ENCODE measurements around the gene SP110. TPM values are rescaled to one million over a fixed set of nuclear protein-coding genes. Genes with fewer than 3 reads are reported as not detected.

SP110 gene
- total RNA-seq, 2 experiments from 2014 or later: 128 to 135 TPM

DNA sequence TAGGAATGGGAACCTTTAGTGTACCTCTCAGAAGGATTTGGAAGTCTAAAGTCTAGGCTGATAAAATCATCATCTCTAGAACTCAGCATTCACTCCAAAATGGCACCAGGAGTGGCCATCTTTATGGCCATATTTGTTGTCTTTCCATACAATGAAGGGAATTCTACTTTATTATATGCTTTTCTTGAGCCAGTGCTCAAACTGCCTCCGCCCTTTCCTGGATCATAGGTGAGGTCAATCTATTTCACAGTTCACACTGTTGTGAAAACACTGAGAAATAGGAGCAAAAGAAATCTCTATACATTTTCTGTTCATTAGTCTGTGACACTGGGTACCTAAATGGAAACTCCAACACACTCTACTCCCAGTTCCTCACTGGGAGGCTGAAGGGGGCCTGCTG, 55.6 kb downstream of the SP110 start:
- ATAC-seq (no peak), DNase-seq (no peak)
- H3K36me3 Mint-ChIP-seq (ENCODE audit: low read depth): peaks cover 52% of the 10 kb centered on the region
- ChIA-PET CTCF (no interaction called here), POLR2A (no interaction called here)
- H3K9me3 Mint-ChIP-seq (ENCODE audit: insufficient read depth): no peaks in the 10 kb centered on the region
- H3K4me3 Mint-ChIP-seq: no peak overlapping the region
- no peak overlapping the region for H3K27ac Mint-ChIP-seq
- H3K4me1 Mint-ChIP-seq (ENCODE audit: low read depth): peaks cover 8% of the 10 kb centered on the region
- H3K27me3 Mint-ChIP-seq (ENCODE audit: low read depth): no peaks in the 10 kb centered on the region

DNA sequence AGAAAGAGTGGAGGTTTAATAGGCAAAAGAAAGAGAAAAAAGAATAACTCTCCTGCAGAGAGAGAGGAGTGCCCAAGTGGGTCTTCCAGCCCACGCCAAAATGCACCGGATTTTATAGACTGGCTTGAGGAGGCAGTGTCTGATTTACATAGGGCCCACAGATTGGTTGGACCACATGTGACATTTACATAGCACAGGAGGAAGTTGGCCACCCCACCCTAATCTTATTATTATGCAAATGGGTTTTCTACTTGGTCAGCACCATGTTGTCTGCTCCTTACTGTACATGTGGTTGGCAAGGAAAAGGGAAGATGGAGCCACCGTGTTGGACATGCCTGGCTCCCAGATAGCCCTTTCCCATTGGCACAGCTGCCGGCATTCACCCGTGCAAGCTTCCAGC, 56.8 kb downstream of the SP110 start:
- Mint-ChIP-seq H3K4me1 (ENCODE audit: low read depth) (peaks cover 8% of the 10 kb centered on the region), H3K4me3 (no peak overlapping the region), H3K27me3 (ENCODE audit: low read depth) (no peaks in the 10 kb centered on the region), H3K27ac (no peak overlapping the region), H3K36me3 (ENCODE audit: low read depth) (peaks cover 43% of the 10 kb centered on the region), H3K9me3 (ENCODE audit: insufficient read depth) (no peaks in the 10 kb centered on the region)
- no peak for DNase-seq
- ChIA-PET CTCF (interaction anchor here (1.4 to 7.1 kb wide), 3 partner anchors 35 to 154 kb away, joined by 4 to 76 read pairs (median 34); partner anchors contain the start of gene SLC16A14), POLR2A (no interaction called here)
- no peak for ATAC-seq

DNA sequence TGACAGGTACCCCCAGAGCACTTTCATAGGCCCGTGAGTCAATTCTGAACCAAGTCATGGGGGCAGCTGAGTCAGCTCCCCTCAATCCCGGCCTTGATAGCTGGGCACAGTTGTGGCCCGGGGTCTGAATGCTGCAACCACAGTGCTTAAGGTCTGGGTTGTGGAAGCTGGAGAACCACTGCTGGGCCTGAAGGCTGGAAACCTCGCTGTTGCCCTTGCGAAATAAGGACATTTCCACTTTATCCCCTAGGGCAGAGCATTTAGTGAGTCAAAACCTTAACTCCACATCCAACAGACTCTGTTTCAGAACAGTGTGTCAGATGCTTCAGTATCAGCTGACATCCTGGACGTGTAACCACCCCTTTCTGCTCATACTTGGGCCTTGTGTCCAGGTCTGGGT, 58.6 kb downstream of the SP110 start:
- ChIA-PET POLR2A (interaction anchor here (0.7 kb wide), 1 partner anchor 22 kb away, joined by 3 read pairs; no protein-coding TSS in a partner anchor), CTCF (interaction anchor here (0.6 to 7.1 kb wide), 8 partner anchors 8 to 380 kb away, joined by 3 to 76 read pairs (median 3); partner anchors contain the start of gene SLC16A14)
- H3K36me3 Mint-ChIP-seq (ENCODE audit: low read depth): peaks cover 31% of the 10 kb centered on the region
- no peak for ATAC-seq
- H3K4me1 Mint-ChIP-seq (ENCODE audit: low read depth): peaks cover 8% of the 10 kb centered on the region
- no peak overlapping the region for H3K4me3 Mint-ChIP-seq
- no peaks in the 10 kb centered on the region for H3K27me3 Mint-ChIP-seq (ENCODE audit: low read depth)
- DNase-seq: no peak
- no peak overlapping the region for H3K27ac Mint-ChIP-seq
- H3K9me3 Mint-ChIP-seq (ENCODE audit: insufficient read depth): no peaks in the 10 kb centered on the region

DNA sequence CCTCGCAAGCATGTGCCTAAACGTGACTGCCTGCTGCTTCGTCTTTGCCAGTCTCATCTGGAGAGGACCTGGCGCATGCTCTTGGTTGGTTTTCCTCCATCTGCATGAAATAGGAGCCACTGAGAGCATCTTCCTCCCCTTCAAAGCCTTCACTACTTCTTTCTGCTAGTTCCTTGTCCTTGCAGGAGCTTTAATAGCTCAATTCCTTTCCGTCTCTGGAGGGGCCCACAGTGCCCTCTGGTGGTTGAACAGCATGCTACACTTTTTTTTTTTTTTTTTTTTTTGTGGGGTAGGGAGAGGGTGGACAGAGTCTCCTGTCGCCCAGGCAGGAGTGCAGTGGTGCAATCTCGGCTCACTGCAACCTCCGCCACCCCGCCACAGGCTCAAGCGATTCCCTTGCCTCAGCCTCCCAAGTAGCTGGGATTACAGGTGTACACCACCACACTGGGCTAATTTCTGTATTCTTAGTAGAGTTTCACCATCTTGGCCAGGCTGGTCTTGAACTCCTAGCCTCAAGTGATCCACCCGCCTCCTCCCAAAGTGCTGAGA, 59.6 kb downstream of the SP110 start:
- H3K4me3 Mint-ChIP-seq: no peak overlapping the region
- ATAC-seq (peak; percentile 60), DNase-seq (peak; percentile 64)
- H3K27me3 Mint-ChIP-seq (ENCODE audit: low read depth): no peaks in the 10 kb centered on the region
- H3K4me1 Mint-ChIP-seq (ENCODE audit: low read depth): peaks cover 13% of the 10 kb centered on the region
- POLR2A ChIA-PET: no interaction called here
- H3K27ac Mint-ChIP-seq: no peak overlapping the region
- H3K36me3 Mint-ChIP-seq (ENCODE audit: low read depth): peaks cover 28% of the 10 kb centered on the region
- CTCF ChIA-PET: interaction anchor here (0.7 to 7.1 kb wide), 22 partner anchors 8 to 554 kb away, joined by 3 to 76 read pairs (median 4); partner anchors contain the start of gene SLC16A14
- H3K9me3 Mint-ChIP-seq (ENCODE audit: insufficient read depth): no peaks in the 10 kb centered on the region

DNA sequence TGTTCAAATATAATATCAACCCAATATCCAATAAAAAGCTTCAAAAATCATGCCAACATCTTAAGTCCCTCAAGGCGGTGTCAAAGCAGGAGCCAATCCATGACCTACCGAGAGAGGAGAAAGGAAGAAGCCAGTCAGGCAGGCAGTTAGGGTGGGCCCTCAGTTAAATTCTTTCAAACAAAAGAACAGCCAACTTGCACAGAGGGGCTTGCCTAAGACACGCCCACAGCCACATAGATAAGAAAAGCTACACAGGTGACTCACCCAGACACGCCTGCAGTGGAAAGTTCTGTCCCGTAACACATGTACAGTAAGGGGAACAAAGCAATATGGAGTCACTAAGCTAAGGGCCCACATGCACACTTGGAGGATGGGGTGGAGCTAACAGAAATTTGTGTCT, 61.3 kb downstream of the SP110 start:
- ATAC-seq (no peak), DNase-seq (no peak)
- Mint-ChIP-seq H3K4me1 (ENCODE audit: low read depth) (peaks cover 13% of the 10 kb centered on the region), H3K4me3 (no peak overlapping the region), H3K27me3 (ENCODE audit: low read depth) (no peaks in the 10 kb centered on the region), H3K36me3 (ENCODE audit: low read depth) (peaks cover 14% of the 10 kb centered on the region), H3K9me3 (ENCODE audit: insufficient read depth) (no peaks in the 10 kb centered on the region), H3K27ac (no peak overlapping the region)
- CTCF ChIA-PET: interaction anchor here (0.9 to 7.1 kb wide), 6 partner anchors 9 to 150 kb away, joined by 3 to 76 read pairs (median 6); partner anchors contain the start of gene SLC16A14
- POLR2A ChIA-PET: no interaction called here

DNA sequence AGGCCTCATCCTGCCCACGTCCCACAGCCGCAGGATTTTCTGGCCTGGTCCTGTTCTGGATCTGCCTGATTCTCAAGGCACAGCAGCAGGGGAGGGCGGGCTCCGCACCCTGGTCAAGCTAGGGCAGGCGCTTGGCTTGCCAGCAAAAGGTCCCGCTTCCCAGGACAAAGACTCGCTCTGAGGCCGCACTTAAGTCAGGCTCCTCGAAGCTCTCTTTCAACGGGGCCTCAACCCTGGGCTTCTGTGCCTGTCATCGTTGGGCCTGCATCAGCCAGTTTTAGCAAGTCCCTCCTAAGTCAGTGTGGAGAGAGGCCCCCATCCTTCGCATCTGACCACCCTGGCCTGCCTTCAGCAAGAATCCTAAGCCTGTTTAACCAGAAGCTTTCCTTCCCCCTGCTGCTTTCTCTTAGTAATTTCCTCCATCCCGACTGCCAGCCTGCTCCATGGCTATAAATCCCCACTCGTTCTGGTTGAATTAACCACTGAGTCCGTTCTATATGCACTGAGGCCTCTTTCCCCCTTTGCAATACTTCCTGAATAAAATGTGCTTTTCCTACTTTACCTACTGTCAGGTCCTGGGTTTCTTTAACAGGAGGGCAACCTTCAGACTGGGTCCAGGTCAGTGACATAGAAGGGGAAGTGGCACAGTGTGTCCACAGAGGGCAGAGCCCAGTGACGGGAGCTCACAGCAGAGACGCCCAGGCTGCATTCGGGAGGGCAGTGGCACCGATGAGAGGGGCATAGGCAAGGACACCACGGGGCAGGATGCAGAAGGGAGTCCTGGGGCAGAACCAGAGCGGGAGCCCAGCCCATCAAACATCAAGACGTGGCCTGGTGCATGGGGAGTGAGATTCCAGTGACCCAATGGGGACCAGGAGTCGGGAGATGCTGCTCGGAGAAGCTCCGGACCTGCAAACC, 62.7 kb downstream of the SP110 start:
- DNase-seq: no peak
- Mint-ChIP-seq H3K9me3 (ENCODE audit: insufficient read depth) (no peaks in the 10 kb centered on the region), H3K27me3 (ENCODE audit: low read depth) (no peaks in the 10 kb centered on the region), H3K4me3 (no peak overlapping the region), H3K4me1 (ENCODE audit: low read depth) (peaks cover 13% of the 10 kb centered on the region), H3K36me3 (ENCODE audit: low read depth) (peaks cover 7% of the 10 kb centered on the region), H3K27ac (no peak overlapping the region)
- ATAC-seq: no peak
- ChIA-PET CTCF (interaction anchor here (1.3 to 7.1 kb wide), 2 partner anchors 32 to 88 kb away, joined by 3 to 76 read pairs; partner anchors contain the start of gene SLC16A14), POLR2A (interaction anchor here (0.6 kb wide), 1 partner anchor 270 kb away, joined by 3 read pairs; no protein-coding TSS in a partner anchor)

DNA sequence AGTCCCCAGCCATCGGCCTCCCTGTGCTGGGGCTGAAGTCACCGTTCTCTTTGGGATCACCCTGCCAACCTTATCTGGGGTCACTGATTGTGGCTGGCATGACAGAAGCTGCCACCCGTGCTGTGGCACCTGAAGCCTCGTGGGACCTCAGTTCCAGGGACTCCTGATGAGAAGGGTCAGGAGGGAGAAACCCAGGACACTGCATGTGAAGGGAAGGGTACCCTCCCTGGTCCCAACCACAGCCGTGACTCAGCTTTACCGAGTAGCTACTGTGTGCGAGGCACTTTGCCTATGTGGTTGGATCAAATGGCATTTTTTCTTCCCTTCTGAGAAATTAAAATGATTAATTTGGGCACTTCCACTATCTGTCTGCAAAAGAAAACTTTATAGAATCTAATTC, 64.4 kb downstream of the SP110 start:
- no peak overlapping the region for H3K27ac Mint-ChIP-seq
- H3K4me3 Mint-ChIP-seq: no peak overlapping the region
- CTCF ChIA-PET: interaction anchor here (1.2 to 1.3 kb wide), 3 partner anchors 30 to 147 kb away, joined by 3 to 4 read pairs (median 3); no protein-coding TSS in a partner anchor
- POLR2A ChIA-PET: interaction anchor here (1.2 kb wide), 1 partner anchor 88 kb away, joined by 3 read pairs; no protein-coding TSS in a partner anchor
- ATAC-seq: no peak
- peaks cover 7% of the 10 kb centered on the region for H3K4me1 Mint-ChIP-seq (ENCODE audit: low read depth)
- H3K27me3 Mint-ChIP-seq (ENCODE audit: low read depth): no peaks in the 10 kb centered on the region
- H3K36me3 Mint-ChIP-seq (ENCODE audit: low read depth): no peaks in the 10 kb centered on the region
- H3K9me3 Mint-ChIP-seq (ENCODE audit: insufficient read depth): no peaks in the 10 kb centered on the region
- DNase-seq: peak; percentile 19

DNA sequence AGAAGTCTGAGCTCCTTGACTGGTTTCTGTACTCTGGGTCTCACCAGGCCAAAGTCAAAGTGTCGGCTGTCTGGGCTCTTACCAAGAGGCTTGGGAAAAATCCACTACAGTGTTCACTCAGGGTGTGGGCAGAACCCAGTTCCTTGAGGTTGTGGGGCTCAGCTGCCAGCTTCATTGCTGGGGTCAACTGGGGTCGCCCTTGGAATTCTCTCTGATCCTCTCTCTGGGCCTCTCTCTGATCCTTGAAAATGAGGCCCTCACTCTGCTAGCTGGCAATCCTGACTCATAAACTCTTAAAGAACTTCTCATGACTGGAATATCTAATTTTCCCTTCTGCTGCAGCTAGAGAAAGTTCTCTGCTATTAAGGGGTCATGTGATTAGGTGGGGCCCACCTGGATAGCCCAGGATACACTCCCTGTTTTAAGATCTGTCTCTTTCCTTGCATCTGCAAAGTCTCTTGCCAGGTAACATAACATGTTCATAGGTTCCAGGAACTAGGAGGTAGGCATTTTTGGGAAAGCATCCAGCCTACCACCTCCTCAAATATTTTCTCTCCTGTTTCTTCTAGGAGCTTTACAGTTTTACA, 66.3 kb downstream of the SP110 start:
- ChIA-PET POLR2A (no interaction called here), CTCF (interaction anchor here (0.8 to 1.4 kb wide), 3 partner anchors 8 to 85 kb away, joined by 3 read pairs; partner anchors contain the start of gene SLC16A14)
- Mint-ChIP-seq H3K4me1 (ENCODE audit: low read depth) (peaks cover 5% of the 10 kb centered on the region), H3K9me3 (ENCODE audit: insufficient read depth) (no peaks in the 10 kb centered on the region), H3K4me3 (no peak overlapping the region), H3K36me3 (ENCODE audit: low read depth) (no peaks in the 10 kb centered on the region), H3K27me3 (ENCODE audit: low read depth) (no peaks in the 10 kb centered on the region), H3K27ac (no peak overlapping the region)
- ATAC-seq (no peak), DNase-seq (no peak)

DNA sequence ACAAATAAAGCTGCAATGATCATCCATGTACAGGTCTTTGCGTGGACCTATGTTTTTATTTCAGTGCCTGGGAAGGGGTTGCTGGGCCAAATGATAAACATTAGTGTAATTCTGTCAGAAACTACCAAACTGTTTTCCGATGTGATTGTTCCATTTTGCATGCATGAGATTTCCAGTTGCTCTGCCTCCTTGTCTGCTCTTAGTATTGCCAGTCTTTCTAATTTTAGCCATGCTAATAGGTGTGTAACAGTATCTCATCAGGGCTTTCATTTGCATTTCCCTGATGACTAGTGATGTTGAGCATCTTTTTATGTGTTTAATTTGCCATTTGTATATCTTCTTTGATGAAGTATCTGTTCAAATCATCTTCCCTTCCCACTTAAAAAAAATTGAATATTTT, 67.5 kb downstream of the SP110 start:
- ChIA-PET POLR2A (no interaction called here), CTCF (interaction anchor here (0.8 to 1.4 kb wide), 2 partner anchors 18 to 84 kb away, joined by 3 read pairs; partner anchors contain the start of gene SLC16A14)
- DNase-seq (no peak), ATAC-seq (no peak)
- no peaks in the 10 kb centered on the region for H3K36me3 Mint-ChIP-seq (ENCODE audit: low read depth)
- H3K4me1 Mint-ChIP-seq (ENCODE audit: low read depth): peaks cover 5% of the 10 kb centered on the region
- H3K27ac Mint-ChIP-seq: no peak overlapping the region
- H3K4me3 Mint-ChIP-seq: no peak overlapping the region
- H3K27me3 Mint-ChIP-seq (ENCODE audit: low read depth): no peaks in the 10 kb centered on the region
- H3K9me3 Mint-ChIP-seq (ENCODE audit: insufficient read depth): no peaks in the 10 kb centered on the region

DNA sequence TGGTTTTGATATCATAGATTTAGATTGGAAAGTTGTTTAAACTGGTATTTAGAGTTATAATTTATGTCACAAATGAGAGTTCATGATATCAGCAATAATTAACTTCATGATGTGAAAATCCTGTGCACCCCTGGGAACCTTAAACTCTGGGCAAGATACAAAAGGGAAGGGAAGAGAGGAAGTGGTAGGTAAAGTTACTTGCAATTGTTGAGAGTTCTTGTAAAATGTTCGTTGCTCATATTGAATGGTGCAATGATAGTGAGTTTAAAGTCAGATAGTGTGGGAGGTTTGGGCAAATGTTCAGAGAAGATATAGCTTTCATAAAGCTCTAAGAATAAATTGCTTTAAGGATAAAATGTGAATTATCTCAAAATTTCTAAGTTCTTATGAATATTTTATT, 75.4 kb downstream of the SP110 start:
- ATAC-seq: no peak
- no peak overlapping the region for H3K4me3 Mint-ChIP-seq
- H3K4me1 Mint-ChIP-seq (ENCODE audit: low read depth): no peaks in the 10 kb centered on the region
- peaks cover 7% of the 10 kb centered on the region for H3K27me3 Mint-ChIP-seq (ENCODE audit: low read depth)
- no peaks in the 10 kb centered on the region for H3K36me3 Mint-ChIP-seq (ENCODE audit: low read depth)
- no peak overlapping the region for H3K27ac Mint-ChIP-seq
- DNase-seq: no peak
- H3K9me3 Mint-ChIP-seq (ENCODE audit: insufficient read depth): peaks cover 8% of the 10 kb centered on the region
- POLR2A ChIA-PET: no interaction called here
- CTCF ChIA-PET: no interaction called here

DNA sequence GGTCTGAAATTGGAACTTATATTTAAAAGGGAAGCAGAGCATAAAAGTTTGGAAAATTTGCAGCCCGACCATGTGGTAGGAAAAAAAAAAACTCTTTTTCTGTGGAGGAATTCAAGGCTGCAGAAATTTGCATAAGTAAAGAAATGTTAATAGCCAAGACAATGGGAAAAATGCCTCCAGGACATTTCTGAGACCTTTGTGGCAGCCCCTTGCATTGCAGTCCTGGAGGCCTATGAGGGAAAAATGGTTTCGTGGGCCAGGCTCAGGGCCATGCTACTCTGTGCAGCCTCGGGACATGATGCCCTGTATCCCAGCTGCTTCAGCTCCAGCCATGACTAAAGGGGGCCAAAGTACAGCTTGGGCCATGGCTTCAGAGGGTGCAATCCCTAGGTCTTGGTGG, 79.1 kb downstream of the SP110 start:
- Mint-ChIP-seq H3K27me3 (ENCODE audit: low read depth) (peaks cover 11% of the 10 kb centered on the region), H3K4me1 (ENCODE audit: low read depth) (no peaks in the 10 kb centered on the region), H3K27ac (no peak overlapping the region), H3K36me3 (ENCODE audit: low read depth) (no peaks in the 10 kb centered on the region), H3K4me3 (no peak overlapping the region), H3K9me3 (ENCODE audit: insufficient read depth) (peaks cover 15% of the 10 kb centered on the region)
- POLR2A ChIA-PET: no interaction called here
- ATAC-seq (no peak), DNase-seq (no peak)
- CTCF ChIA-PET: no interaction called here

Data from activated CD8-positive, alpha-beta T cell treated with anti-CD3 and anti-CD28 coated beads, Interleukin-2, amount 10 ng/mL, durations not matched to agents 7 days and 5 days (primary cell).